Panc1 (cell line): ENCODE measurements around the gene ZNF318.

ENCODE experiments used
- POLR2AphosphoS5 ChIP-seq: IDR thresholded peaks from 2 replicates; pipeline ENCODE4 v1.6.1; 2012; ENCODE audit warnings: mild to moderate bottlenecking, low read depth, low read length, moderate library complexity
- TCF7L2 ChIP-seq: IDR thresholded peaks from 2 replicates; pipeline ENCODE4 v1.6.1; 2011; ENCODE audit warnings: mild to moderate bottlenecking, low read depth, low read length, inconsistent platforms
- TF ChIP-seq, protein P1 (sequence below): fragments of 450-650 bp; IDR thresholded peaks from 2 replicates; pipeline ENCODE4 v1.5.1; 2017; ENCODE audit warnings: mild to moderate bottlenecking
- TF ChIP-seq, protein P2 (sequence below), 2 experiments: IDR thresholded peaks; 2 replicates each; pipeline ENCODE4 v1.6.1; 2011 to 2012; ENCODE audit warnings: low read depth in 2 of 2, control low read depth in 1 of 2, low read length in 1 of 2, mild to moderate bottlenecking in 1 of 2, moderate library complexity in 1 of 2; ENCODE audit not compliant: insufficient read depth in 1 of 2

DNA sequence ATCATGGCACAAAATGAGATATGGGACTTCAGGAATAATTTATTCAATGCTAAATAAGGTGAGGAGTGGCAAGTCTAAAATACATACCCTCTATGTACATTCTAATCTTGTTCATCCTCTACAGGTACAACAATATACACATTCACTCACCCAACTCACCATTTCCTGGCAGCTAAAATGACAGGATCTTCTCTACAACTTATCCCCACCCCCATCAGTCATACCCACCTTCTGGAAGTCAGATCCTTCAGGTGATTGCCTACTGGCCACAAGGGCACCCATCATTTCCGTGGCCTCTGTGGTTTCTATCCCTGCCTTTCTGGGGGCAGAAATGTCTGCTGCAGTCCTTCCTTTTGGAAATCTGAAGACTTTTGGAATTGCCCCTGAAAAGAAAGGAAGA is 38.0 kb downstream of the ZNF318 start:
- TF ChIP-seq POLR2AphosphoS5 (no peak), TCF7L2 (no peak)
- TF ChIP-seq, protein P1, sequence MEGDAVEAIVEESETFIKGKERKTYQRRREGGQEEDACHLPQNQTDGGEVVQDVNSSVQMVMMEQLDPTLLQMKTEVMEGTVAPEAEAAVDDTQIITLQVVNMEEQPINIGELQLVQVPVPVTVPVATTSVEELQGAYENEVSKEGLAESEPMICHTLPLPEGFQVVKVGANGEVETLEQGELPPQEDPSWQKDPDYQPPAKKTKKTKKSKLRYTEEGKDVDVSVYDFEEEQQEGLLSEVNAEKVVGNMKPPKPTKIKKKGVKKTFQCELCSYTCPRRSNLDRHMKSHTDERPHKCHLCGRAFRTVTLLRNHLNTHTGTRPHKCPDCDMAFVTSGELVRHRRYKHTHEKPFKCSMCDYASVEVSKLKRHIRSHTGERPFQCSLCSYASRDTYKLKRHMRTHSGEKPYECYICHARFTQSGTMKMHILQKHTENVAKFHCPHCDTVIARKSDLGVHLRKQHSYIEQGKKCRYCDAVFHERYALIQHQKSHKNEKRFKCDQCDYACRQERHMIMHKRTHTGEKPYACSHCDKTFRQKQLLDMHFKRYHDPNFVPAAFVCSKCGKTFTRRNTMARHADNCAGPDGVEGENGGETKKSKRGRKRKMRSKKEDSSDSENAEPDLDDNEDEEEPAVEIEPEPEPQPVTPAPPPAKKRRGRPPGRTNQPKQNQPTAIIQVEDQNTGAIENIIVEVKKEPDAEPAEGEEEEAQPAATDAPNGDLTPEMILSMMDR = no peak
- TF ChIP-seq, protein P2, sequence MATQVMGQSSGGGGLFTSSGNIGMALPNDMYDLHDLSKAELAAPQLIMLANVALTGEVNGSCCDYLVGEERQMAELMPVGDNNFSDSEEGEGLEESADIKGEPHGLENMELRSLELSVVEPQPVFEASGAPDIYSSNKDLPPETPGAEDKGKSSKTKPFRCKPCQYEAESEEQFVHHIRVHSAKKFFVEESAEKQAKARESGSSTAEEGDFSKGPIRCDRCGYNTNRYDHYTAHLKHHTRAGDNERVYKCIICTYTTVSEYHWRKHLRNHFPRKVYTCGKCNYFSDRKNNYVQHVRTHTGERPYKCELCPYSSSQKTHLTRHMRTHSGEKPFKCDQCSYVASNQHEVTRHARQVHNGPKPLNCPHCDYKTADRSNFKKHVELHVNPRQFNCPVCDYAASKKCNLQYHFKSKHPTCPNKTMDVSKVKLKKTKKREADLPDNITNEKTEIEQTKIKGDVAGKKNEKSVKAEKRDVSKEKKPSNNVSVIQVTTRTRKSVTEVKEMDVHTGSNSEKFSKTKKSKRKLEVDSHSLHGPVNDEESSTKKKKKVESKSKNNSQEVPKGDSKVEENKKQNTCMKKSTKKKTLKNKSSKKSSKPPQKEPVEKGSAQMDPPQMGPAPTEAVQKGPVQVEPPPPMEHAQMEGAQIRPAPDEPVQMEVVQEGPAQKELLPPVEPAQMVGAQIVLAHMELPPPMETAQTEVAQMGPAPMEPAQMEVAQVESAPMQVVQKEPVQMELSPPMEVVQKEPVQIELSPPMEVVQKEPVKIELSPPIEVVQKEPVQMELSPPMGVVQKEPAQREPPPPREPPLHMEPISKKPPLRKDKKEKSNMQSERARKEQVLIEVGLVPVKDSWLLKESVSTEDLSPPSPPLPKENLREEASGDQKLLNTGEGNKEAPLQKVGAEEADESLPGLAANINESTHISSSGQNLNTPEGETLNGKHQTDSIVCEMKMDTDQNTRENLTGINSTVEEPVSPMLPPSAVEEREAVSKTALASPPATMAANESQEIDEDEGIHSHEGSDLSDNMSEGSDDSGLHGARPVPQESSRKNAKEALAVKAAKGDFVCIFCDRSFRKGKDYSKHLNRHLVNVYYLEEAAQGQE (IDR thresholded peaks at IDR 0.05; ENCODE audit: insufficient read depth in 1 of 2, low read depth in 2 of 2, low read length in 1 of 2) = no peak
